Nucleus accumbens (tissue), 56 donors: Measurements from ENCODE around the gene NOMO2.
"Not testable (repeated sequence)": the region's sequence is repeated elsewhere in the genome, so short reads cannot be mapped to it uniquely, and the experiment has no call there.

Source experiments
- DNase-seq, 56 donors: peaks; one replicate each; lab custom pipeline; 2025; lab: John Stamatoyannopoulos, UW

The NOMO2 gene, protein sequence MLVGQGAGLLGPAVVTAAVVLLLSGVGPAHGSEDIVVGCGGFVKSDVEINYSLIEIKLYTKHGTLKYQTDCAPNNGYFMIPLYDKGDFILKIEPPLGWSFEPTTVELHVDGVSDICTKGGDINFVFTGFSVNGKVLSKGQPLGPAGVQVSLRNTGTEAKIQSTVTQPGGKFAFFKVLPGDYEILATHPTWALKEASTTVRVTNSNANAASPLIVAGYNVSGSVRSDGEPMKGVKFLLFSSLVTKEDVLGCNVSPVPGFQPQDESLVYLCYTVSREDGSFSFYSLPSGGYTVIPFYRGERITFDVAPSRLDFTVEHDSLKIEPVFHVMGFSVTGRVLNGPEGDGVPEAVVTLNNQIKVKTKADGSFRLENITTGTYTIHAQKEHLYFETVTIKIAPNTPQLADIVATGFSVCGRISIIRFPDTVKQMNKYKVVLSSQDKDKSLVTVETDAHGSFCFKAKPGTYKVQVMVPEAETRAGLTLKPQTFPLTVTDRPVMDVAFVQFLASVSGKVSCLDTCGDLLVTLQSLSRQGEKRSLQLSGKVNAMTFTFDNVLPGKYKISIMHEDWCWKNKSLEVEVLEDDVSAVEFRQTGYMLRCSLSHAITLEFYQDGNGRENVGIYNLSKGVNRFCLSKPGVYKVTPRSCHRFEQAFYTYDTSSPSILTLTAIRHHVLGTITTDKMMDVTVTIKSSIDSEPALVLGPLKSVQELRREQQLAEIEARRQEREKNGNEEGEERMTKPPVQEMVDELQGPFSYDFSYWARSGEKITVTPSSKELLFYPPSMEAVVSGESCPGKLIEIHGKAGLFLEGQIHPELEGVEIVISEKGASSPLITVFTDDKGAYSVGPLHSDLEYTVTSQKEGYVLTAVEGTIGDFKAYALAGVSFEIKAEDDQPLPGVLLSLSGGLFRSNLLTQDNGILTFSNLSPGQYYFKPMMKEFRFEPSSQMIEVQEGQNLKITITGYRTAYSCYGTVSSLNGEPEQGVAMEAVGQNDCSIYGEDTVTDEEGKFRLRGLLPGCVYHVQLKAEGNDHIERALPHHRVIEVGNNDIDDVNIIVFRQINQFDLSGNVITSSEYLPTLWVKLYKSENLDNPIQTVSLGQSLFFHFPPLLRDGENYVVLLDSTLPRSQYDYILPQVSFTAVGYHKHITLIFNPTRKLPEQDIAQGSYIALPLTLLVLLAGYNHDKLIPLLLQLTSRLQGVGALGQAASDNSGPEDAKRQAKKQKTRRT

DNA sequence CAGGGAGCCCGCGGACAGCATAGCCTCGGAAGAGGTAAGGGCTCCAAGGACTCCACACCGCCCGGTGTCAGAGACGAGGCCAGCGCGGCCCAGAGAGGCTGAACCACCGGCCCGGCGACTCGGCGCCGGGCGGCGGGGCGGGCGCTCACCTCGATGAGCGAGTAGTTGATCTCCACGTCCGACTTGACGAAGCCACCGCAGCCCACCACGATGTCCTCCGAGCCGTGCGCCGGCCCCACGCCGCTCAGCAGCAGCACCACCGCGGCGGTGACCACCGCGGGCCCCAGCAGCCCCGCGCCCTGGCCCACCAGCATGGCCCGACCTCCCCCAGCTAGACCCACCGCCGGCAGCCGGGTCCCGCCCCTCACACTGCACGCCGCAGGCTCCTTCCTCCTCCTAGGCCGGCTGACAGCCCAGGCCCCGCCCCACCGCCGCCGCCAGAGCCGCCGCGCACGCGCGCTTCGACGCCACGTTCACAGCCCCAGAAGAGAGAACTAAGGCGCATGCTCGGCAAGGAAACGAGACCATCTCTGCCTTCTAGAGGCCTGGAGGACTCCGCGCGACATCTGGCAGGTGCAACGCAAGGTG is at the start of gene NOMO2:
TSS of gene NOMO2 (minus strand) at position 371 of the 588 bp plus-strand sequence. CDS start at position 314, 57 bp downstream.
- not testable (repeated sequence) for DNase-seq

DNA sequence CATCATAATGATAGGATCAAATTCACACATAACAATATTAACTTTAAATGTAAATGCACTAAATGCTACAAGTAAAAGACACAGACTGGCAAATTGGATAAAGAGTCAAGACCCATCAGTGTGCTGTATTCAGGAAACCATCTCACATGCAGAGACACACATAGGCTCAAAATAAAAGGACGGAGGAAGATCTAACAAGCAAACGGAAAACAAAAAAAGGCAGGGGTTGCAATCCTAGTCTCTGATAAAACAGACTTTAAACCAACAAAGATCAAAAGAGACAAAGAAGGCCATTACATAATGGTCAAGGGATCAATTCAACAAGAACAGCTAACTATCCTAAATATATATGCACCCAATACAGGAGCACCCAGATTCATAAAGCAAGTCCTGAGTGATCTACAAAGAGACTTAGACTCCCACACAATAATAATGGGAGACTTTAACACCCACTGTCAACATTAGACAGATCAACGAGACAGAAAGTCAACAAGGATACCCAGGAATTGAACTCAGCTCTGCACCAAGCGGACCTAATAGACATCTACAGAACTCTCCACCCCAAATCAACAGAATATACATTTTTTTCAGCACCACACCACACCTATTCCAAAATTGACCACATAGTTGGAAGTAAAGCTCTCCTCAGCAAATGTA is 48.4 kb upstream of the NOMO2 start:
- not testable (repeated sequence) for DNase-seq

DNA sequence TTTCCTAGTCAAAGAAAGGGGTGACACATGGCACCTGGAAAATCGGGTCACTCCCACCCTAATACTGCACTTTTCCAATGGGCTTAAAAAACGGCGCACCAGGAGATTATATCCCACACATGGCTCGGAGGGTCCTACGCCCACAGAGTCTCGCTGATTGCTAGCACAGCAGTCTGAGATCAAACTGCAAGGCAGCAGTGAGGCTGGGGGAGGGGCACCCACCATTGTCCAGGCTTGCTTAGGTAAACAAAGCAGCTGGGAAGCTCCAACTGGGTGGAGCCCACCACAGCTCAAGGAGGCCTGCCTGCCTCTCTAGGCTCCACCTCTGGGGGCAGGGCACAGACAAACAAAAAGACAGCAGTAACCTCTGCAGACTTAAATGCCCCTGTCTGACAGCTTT is 46.4 kb upstream of the NOMO2 start:
- DNase-seq = not testable (repeated sequence)

DNA sequence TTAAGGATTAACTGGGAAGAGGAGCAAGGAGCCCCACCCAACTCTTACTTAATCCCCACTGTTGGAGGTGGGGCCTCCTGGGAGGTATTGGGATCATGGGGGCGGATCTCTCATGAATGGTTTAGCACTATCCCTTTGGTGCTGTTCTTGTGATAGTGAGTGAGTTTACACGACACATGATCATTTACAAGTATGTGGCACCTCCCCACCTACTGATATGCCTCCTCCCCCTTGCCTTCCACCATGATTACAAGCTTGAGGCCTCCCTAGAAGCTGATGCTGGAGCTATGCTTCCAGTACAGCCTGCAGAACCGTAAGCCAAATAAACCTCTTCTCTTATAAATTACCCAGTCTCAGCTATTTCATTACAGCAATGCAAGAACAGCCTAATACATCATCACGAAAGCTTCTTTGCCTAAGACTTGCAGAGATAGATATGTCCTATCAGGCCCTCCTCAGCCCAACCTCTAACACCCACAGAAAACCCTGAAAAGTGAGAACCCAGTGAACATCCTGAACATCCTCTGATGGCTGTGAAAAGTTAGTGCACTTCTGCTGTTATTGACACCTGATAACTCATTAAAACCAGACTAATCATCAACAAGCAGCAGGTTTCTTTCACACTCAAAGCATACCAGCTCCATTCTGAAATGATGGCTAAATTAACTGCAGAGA is 41.8 kb upstream of the NOMO2 start:
- DNase-seq = not testable (repeated sequence)

DNA sequence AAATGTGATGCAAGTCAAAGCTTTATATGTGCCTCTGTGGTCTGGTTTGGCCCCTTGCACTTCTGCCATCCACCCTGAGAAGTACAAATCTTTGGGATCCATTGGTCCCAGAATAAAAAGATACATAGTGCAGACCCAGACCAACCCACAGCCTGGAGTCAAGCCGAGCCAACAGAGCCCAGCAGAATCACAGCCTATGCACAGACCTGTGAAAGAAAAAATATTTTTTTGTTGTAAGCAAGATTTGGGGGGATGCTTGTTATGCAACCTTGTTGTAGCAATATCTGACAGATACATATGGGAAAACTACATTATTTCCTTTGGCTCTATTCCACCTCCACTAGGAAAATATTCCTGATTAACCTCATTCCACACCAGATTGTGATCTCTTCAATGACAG is 36.7 kb upstream of the NOMO2 start:
- DNase-seq = not testable (repeated sequence)

DNA sequence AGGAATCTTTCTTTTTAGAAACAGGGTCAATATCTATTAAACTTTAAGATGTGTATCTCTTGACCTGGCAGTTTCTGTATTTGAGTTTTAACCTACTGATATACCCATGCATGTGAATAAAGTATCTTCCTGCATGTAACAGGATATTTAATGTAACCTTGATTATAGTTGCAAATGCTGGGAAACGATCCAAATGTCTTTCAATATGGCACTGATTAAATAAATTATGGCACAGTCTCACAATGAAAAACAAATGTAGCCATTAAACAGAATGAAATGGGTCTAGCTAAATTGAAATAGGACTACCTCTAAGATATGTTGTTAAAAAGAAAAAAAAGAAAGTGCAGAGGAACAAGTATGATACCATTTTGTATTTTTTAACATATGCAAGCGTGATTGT is 35.8 kb upstream of the NOMO2 start:
- not testable (repeated sequence) for DNase-seq

DNA sequence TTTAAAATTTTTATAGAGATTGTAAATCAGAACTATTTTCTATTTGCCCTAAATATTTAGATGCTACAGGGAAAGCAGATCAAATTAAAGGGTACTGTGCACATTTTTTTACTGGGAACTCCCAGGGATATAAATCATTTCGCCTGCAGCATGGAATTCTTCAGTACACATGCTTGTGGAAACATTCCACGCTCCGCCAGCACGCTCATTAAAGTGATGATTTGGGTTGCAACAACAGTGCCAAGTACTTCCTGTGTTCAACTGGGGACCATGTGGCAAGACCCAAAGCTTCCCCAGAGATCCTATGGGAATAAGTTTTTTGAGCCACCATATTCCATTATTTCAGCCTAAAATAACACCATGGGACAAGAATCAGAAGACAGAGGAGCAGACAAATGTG is 35.4 kb upstream of the NOMO2 start:
- not testable (repeated sequence) for DNase-seq

DNA sequence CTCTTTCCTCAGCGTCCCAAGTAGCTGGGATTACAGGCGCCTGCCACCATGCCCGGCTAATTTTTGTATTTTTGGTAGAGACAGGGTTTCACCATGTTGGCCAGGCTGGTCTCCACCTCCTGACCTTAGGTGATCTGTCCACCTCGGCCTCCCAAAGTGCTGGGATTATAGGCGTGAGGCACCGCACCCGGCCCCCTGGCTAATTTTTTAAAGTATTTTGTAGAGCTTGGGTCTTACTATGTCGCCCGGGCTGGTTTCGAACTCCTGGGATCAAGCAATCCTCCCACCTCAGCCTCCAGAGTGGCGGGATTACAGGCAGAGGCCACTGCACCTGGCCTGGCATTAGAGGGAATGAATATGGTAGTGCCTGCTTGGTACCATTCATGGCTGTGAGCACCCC is 33.9 kb upstream of the NOMO2 start:
- not testable (repeated sequence) for DNase-seq

DNA sequence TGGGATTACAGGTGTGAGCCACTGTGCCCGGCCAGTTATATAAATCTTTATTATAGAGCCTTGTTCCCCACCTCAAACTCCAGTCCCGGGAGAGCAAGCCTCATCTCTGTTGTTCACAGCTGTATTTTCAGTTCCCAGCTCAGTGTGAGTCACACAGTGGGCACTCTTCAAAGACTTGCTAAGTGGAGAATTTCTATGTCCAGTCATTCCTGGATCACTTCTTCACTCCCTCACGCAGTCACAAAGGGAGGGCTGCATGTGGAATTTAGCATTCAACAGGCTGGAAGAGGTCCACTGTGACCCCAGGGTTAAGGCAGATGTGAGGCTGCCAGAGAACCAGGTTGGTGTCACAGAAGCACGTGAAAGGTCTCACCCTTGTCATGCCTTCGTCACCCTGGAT is 33.0 kb upstream of the NOMO2 start:
- not testable (repeated sequence) for DNase-seq

DNA sequence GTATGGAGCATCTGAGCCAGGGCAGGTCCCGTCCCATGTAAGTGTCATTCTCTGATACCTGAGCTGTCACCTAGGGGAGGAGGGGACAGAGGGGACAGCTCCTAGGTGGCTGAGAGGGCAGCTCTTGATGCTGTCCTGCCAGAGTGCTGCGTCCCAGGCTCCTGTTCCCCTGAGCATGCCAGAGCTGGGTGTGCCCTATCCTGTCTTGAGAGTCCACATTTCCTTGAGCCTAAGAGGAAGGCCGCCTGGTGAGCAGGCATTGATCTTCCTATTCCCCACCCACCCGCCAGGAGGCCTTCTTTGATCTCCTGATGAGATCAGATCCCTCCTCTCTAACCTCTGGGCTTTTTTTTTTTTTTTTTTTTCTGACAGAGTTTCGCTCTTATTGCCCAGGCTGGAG is 32.0 kb upstream of the NOMO2 start:
- not testable (repeated sequence) for DNase-seq

DNA sequence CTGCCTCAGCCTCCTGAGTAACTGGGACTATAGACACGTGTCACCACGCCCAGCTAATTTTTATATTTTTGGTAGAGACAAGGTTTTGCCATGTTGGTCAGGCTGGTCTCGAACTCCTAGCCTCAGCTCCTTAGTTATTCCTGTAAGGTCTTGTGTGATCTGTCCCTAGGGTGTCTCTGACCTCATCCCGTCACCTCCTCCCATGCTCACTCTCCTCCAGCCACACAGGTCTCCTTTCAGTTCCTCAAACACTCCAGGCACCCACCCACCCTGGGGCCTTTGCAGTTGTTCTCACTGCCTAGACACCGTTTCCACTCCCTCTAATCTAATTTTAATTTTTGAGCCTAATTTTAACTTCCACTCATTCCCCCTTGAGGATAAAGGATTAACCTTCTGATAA is 31.1 kb upstream of the NOMO2 start:
- not testable (repeated sequence) for DNase-seq

DNA sequence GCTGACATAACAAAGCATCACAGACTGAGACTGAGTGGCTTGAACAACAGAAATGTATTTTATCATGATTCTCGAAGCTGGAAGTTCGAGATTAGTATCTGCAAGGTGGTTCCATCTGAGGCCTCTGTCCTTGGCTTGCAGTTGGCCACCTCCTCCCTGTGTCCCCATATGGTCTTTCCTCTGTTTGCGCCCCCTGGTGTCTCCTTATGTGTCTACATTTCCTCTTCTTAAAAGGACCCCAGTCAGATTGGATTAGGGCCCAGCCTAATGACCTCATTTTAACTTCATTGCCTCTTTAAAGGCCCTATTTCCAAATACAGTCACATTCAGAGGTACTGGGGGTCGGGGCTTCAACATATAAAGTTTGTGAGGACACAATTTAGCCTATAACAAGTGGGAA is 30.0 kb upstream of the NOMO2 start:
- not testable (repeated sequence) for DNase-seq

DNA sequence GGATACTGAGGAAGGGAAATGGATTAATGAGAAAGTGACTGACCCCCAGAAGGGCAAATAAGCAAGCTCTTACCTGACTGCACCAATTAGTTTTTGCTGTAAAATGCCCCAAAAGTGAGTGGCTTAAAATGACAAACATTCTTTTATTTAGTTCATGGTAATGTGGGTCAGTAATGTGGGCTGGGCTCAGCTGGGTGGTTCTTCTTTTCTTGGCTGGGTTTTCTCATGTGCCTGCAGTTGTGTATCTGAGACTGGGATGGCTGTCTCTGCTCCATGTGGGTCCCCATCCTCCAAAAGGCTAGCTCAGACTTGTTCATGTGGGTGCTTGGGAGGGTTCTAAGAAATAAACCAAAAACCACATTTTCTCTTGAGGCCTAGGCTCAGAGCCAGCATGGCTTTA is 29.5 kb upstream of the NOMO2 start:
- DNase-seq = not testable (repeated sequence)

DNA sequence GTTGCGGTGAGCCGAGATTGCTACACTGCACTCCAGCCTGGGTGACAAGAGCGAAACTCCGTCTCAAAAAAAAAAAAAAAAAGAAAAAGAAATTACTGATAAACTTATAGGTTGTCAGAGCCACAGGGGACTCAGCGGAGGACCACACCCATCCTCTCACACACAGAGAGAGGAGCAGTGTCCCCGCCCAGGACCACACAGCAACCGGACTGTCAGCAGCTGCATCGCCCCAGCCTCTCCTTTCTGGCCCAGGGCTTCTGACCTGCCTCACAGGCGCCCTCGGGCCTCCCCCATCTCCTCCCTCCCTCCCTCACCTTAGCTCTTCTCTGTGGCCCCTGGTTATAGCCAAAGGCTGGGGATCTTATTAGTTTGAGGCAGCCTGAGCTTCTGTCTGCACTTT is 27.9 kb upstream of the NOMO2 start:
- not testable (repeated sequence) for DNase-seq

DNA sequence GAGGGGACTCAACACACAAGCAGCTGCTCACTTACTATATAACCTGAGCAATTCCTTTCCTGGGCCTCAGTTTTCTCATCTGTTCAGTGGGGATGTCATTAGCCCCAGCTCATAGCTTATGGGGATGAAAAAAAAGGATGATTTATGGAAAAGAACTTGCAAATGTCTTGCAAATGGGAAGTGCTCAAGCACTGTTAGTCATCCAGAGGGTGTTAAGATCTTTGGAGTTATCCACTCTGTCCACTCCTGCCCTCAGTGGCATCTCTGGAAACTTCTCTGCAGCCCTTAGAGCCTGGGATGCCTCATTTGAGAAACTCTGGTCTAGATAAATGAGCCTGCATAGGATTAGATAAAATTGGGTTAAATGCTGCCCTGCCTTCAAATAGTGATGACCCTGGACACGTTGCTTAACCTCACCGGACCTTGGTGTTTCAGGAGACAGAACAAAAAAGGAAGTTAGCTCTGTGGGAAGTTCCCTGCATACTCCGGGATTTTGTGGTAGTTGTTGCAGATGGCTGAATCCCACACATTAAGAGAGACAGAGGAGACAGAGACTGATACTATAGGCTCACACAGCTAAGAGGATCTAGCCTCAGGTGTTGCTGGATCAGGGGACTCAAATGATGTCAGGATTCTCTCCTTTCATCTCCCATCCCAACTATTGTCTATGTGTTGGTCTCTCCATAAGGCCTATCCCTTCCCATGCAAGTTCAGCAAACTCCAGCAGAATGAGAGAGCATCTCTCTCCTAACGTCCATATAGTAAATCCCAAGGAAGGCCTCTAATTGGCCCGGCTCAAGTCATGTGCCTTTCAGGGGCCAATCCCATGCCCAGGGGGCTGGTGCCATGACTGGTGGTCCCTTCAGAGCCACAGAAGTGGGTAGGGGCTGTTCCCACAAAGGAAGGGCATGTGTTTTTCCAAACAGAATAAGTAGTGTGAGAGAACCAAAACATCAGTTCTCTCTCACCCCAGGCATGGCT is 25.0 kb upstream of the NOMO2 start:
- not testable (repeated sequence) for DNase-seq

DNA sequence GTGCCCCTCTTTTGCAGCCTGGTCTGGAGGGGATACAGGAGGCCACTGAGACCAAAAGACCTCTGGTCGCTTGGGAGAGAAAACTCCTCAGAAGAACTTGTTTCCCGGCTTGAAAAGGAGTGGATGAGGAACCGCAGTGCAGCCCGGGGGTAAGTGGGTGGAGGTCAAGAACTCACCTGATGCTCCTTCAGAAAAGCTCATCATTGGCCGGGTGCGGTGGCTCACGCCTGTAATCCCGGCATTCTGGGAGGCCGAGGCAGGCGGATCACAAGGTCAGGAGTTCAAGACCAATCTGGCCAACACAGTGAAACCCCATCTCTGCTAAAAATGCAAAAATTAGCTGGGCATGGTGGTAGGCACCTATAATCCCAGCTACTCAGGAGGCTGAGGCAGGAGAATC is 23.9 kb upstream of the NOMO2 start:
- DNase-seq = not testable (repeated sequence)

DNA sequence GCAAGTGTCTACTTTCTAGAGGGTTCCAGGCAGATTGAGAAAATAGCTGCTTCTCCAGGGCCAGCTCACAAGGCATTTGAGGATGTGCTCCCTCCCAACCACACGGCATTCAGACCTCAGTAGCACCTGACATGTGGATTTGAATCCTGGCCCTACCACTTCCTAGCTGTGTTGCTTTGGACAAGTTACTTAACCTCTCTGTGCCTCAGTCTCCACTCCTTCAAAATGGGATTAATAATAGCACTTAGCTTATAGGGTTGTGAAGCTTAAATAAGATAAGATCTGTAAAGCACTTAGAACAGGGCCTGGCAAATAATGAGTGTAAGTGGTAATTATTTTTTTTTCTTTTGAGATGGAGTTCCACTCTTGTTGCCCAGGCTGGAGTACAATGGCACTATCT is 21.0 kb upstream of the NOMO2 start:
- DNase-seq = no peak

DNA sequence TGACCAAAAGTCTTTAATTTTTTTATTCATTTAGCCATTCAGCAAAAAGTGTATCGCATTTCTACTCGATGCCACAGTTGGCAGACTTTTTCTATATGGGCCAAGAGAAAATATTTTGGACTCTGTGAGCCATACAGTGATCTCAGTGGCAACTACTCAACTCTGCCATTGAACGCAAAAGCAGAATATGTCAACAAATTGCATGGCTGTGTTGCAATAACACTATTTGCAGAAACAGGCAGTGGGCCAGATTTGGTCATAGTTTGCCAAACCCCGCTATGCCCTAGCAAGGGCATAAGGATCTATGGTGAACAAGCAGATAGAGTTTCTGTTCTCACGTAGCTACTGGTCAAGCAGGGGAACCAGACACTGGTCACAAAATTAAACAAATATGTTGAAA is 18.5 kb upstream of the NOMO2 start:
- not testable (repeated sequence) for DNase-seq
